Activated naive CD4-positive, alpha-beta T cell treated with anti-CD3 and anti-CD28 coated beads for 36 hours (primary cell): ENCODE data around the gene MICALL1. TPM values are rescaled to one million over a fixed set of nuclear protein-coding genes. Genes with fewer than 3 reads are reported as not detected.

Experiments used
- CTCF ChIA-PET: fragments of 350-600 bp; sonication (Branson Sonifier 250); formaldehyde crosslinking; loops from one replicate; lab custom pipeline; 2021; ENCODE audit warnings: antibody characterized with exemption; lab: Charles Lee
- DNase-seq: peaks from one replicate; pipeline ENCODE4 v3.0.0-alpha.2; 2020
- H3K27ac Mint-ChIP-seq: one replicate; pipeline ENCODE4 v1.8.0; 2021; ENCODE audit warnings: mild to moderate bottlenecking, mixed read lengths
- H3K27me3 Mint-ChIP-seq: one replicate; pipeline ENCODE4 v1.8.0; 2021; ENCODE audit warnings: low read depth, mixed read lengths
- H3K36me3 Mint-ChIP-seq: one replicate; pipeline ENCODE4 v1.8.0; 2021; ENCODE audit warnings: low read depth, mixed read lengths
- H3K4me1 Mint-ChIP-seq: one replicate; pipeline ENCODE4 v1.8.0; 2021; ENCODE audit warnings: low read depth, mixed read lengths
- H3K4me3 Mint-ChIP-seq: one replicate; pipeline ENCODE4 v1.8.0; 2021; ENCODE audit warnings: mild to moderate bottlenecking, moderate library complexity, mixed read lengths
- H3K9me3 Mint-ChIP-seq: one replicate; pipeline ENCODE4 v1.8.0; 2021; ENCODE audit warnings: mixed read lengths
- intact Hi-C: fragments of 100-400 bp; cut with micrococcal nuclease; formaldehyde crosslinking; loops from one replicate; pipeline ENCODE4 v1.15.1; 2023
- total RNA-seq, 2 experiments: library from RNA; stranded (reverse); gene quantifications; one replicate each; pipeline ENCODE4 v1.2.3, GENCODE V29; 2021

MICALL1 gene
- total RNA-seq, 2 experiments from 2014 or later = 12.0 to 12.9 TPM

- Mint-ChIP-seq H3K27ac (no peak overlapping the region), H3K9me3 (no peaks in the 10 kb centered on the region), H3K36me3 (peaks cover 2% of the 10 kb centered on the region), H3K4me3 (no peak overlapping the region), H3K27me3 (no peaks in the 10 kb centered on the region), H3K4me1 (no peaks in the 10 kb centered on the region)
- intact Hi-C loops = no loop called here
- no peak for DNase-seq
- CTCF ChIA-PET = interaction anchor here (1.1 kb wide), 1 partner anchor 13 kb away, joined by 3 read pairs; no protein-coding TSS in a partner anchor
Measured at GRCh38 chr22:37982938-37983859, 77.1 kb downstream of the MICALL1 start.

- H3K27ac Mint-ChIP-seq = no peak within 1 kb of the TSS
- CTCF ChIA-PET = interaction anchor here (1.1 kb wide), 1 partner anchor 12 kb away, joined by 3 read pairs; no protein-coding TSS in a partner anchor
- peaks cover 2% of the 10 kb centered on the region for H3K36me3 Mint-ChIP-seq
- no peaks in the 10 kb centered on the region for H3K27me3 Mint-ChIP-seq
- intact Hi-C loops = no loop called here
- no peak within 1 kb of the TSS for H3K4me3 Mint-ChIP-seq
- H3K4me1 Mint-ChIP-seq = no peaks in the 10 kb centered on the region
- no peaks in the 10 kb centered on the region for H3K9me3 Mint-ChIP-seq
- no peak for DNase-seq
Measured at GRCh38 chr22:37983860-37984791, 78.0 kb downstream of the MICALL1 start, which contains the start of gene SOX10. SOX10 (minus strand) TSS chr22:37984555; CDS start chr22:37983784, 771 bp downstream.

GRCh38 chr22:37985050-37985585 is 79.0 kb downstream of the MICALL1 start:
- no peaks in the 10 kb centered on the region for H3K27me3 Mint-ChIP-seq
- intact Hi-C loops = no loop called here
- CTCF ChIA-PET = interaction anchor here (0.6 kb wide), 1 partner anchor 20 kb away, joined by 4 read pairs; no protein-coding TSS in a partner anchor
- no peak overlapping the region for H3K27ac Mint-ChIP-seq
- no peak overlapping the region for H3K4me3 Mint-ChIP-seq
- H3K36me3 Mint-ChIP-seq = peaks cover 2% of the 10 kb centered on the region
- DNase-seq = no peak
- H3K9me3 Mint-ChIP-seq = no peaks in the 10 kb centered on the region
- H3K4me1 Mint-ChIP-seq = no peaks in the 10 kb centered on the region

DNA sequence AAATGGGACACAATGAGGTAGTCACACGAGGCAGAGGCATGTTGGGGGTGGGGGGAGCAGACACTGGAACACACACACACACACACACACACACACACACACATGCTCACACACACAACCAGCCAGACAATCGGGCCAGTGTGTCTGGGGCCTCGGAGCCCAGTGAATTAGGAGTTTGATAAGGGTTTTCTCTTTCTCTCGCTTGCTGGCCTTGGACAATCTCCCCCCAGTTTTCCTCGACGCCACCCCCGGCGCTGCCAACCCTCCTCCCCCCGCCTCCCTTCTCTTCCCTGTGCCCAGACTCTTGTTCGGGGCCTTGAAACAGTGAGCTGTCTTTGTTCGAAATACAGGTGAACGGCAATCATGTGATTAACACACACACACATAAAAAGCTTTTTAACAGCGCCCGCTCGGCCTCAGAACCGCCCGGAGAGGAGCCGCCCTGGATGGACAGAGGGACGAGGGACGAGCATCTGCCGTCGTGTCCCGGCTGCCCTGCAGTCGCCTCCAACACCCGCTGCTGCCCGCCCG is 79.7 kb downstream of the MICALL1 start:
- CTCF ChIA-PET = no interaction called here
- Mint-ChIP-seq H3K4me1 (no peaks in the 10 kb centered on the region), H3K9me3 (no peaks in the 10 kb centered on the region), H3K4me3 (no peak overlapping the region), H3K36me3 (peaks cover 2% of the 10 kb centered on the region), H3K27me3 (no peaks in the 10 kb centered on the region), H3K27ac (no peak overlapping the region)
- DNase-seq = no peak
- intact Hi-C loops = no loop called here

- intact Hi-C loops = no loop called here
- H3K27ac Mint-ChIP-seq = no peak overlapping the region
- no peak overlapping the region for H3K4me3 Mint-ChIP-seq
- H3K36me3 Mint-ChIP-seq = peaks cover 2% of the 10 kb centered on the region
- CTCF ChIA-PET = no interaction called here
- no peaks in the 10 kb centered on the region for H3K4me1 Mint-ChIP-seq
- no peak for DNase-seq
- no peaks in the 10 kb centered on the region for H3K9me3 Mint-ChIP-seq
- H3K27me3 Mint-ChIP-seq = no peaks in the 10 kb centered on the region
Measured at GRCh38 chr22:37986371-37986770, 80.3 kb downstream of the MICALL1 start.

- H3K27ac Mint-ChIP-seq = no peak overlapping the region
- H3K27me3 Mint-ChIP-seq = no peaks in the 10 kb centered on the region
- CTCF ChIA-PET = no interaction called here
- no peak overlapping the region for H3K4me3 Mint-ChIP-seq
- intact Hi-C loops = no loop called here
- H3K9me3 Mint-ChIP-seq = no peaks in the 10 kb centered on the region
- no peaks in the 10 kb centered on the region for H3K4me1 Mint-ChIP-seq
- no peak for DNase-seq
- H3K36me3 Mint-ChIP-seq = peaks cover 2% of the 10 kb centered on the region
Measured at GRCh38 chr22:37989146-37990045, 83.3 kb downstream of the MICALL1 start.

GRCh38 chr22:37990301-37990700 is 84.2 kb downstream of the MICALL1 start:
- DNase-seq = no peak
- Mint-ChIP-seq H3K9me3 (no peaks in the 10 kb centered on the region), H3K4me1 (no peaks in the 10 kb centered on the region), H3K27ac (no peak overlapping the region), H3K4me3 (no peak overlapping the region), H3K36me3 (peaks cover 2% of the 10 kb centered on the region), H3K27me3 (no peaks in the 10 kb centered on the region)
- CTCF ChIA-PET = interaction anchor here (0.6 kb wide), 1 partner anchor 396 kb away, joined by 5 read pairs; no protein-coding TSS in a partner anchor
- intact Hi-C loops = no loop called here

GRCh38 chr22:37990862-37991261 is 84.8 kb downstream of the MICALL1 start:
- intact Hi-C loops = no loop called here
- H3K9me3 Mint-ChIP-seq = no peaks in the 10 kb centered on the region
- CTCF ChIA-PET = no interaction called here
- H3K4me3 Mint-ChIP-seq = no peak overlapping the region
- no peak overlapping the region for H3K27ac Mint-ChIP-seq
- H3K27me3 Mint-ChIP-seq = no peaks in the 10 kb centered on the region
- no peaks in the 10 kb centered on the region for H3K4me1 Mint-ChIP-seq
- DNase-seq = no peak
- peaks cover 2% of the 10 kb centered on the region for H3K36me3 Mint-ChIP-seq

DNA sequence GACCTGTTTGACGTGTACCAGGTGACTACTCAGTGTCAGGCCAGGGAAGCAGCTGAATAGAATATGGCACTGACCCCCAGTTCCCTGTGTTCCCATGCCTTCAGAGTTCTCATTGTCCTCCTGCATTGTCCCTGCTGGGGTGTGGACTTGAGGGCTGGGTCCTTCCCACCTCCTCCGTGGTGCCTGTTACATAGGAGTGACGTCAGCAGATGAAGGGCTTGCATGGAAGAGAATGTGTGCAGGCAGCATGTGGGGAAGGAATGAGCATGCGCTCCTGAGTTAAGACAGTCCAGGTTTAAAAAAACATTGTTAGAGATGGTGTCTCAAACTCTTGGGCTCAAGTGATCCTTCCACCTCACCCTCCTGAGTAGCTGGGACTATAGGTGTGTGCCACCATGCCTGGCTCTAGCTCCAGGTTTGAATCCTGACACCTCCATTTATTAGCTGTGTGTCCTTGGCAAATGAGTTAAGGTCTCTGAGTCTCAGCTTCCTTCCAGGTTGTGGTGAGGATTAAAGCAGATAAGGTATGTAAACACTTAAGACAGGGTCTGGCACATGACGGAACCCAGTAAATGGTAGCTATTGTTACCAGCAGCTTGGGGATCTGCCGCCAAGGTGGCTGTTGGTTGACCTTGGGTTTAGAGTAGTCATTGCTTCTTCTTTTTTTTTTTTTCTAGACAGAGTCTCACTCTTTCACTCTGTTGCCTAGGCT is 85.8 kb downstream of the MICALL1 start:
- Mint-ChIP-seq H3K9me3 (no peaks in the 10 kb centered on the region), H3K27me3 (no peaks in the 10 kb centered on the region), H3K36me3 (peaks cover 2% of the 10 kb centered on the region), H3K4me1 (no peaks in the 10 kb centered on the region), H3K4me3 (no peak overlapping the region), H3K27ac (no peak overlapping the region)
- CTCF ChIA-PET = interaction anchor here (0.6 to 1.9 kb wide), 2 partner anchors 26 to 582 kb away, joined by 3 to 7 read pairs; no protein-coding TSS in a partner anchor
- DNase-seq = no peak
- intact Hi-C loops = no loop called here
